GM13977 (cell line): ENCODE measurements around the gene CDKN2AIP.

ENCODE experiments used
- DNase-seq: peaks from one replicate; pipeline ENCODE4 v3.0.0; 2012; ENCODE audit warnings: low spot score
- in situ Hi-C: fragments of 300-500 bp; cut with MboI; formaldehyde crosslinking; loops from one replicate; pipeline ENCODE4 v1.12.0; 2022; ENCODE audit warnings: low sequenced_read_pairs, low pct_unique_long_range_greater_than_20kb, mixed read lengths, inconsistent platforms; ENCODE audit not compliant: unreplicated experiment
- TF ChIP-seq, protein P1 (sequence below): IDR thresholded peaks from 2 replicates; pipeline ENCODE4 v1.5.1; 2012; ENCODE audit warnings: mild to moderate bottlenecking, control low read depth; ENCODE audit not compliant: insufficient read depth; ENCODE audit errors: extremely low read depth, missing control alignments

Gene CDKN2AIP

DNA sequence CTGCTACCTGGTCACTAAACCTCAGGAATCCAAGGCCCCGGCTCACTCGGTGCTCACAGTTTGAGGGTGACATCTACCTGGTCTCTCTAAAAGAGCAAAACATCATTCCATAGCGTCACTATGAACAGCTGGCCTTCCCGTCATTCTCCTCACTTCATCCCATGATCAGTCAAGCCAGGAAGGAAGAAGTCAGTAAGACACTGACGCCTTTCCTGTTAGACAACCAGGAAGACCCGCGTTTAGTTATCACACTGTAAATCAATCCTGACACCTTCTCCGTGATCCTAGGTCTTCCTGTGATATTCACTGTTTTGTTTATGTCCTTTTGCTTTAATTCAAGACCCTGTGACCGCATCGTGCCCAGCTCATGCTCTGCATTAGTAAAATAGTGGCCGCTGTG lies 31.6 kb upstream of the CDKN2AIP start:
- TF ChIP-seq, protein P1, sequence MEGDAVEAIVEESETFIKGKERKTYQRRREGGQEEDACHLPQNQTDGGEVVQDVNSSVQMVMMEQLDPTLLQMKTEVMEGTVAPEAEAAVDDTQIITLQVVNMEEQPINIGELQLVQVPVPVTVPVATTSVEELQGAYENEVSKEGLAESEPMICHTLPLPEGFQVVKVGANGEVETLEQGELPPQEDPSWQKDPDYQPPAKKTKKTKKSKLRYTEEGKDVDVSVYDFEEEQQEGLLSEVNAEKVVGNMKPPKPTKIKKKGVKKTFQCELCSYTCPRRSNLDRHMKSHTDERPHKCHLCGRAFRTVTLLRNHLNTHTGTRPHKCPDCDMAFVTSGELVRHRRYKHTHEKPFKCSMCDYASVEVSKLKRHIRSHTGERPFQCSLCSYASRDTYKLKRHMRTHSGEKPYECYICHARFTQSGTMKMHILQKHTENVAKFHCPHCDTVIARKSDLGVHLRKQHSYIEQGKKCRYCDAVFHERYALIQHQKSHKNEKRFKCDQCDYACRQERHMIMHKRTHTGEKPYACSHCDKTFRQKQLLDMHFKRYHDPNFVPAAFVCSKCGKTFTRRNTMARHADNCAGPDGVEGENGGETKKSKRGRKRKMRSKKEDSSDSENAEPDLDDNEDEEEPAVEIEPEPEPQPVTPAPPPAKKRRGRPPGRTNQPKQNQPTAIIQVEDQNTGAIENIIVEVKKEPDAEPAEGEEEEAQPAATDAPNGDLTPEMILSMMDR = no peak
- in situ Hi-C loops = no loop called here
- DNase-seq = no peak

DNA sequence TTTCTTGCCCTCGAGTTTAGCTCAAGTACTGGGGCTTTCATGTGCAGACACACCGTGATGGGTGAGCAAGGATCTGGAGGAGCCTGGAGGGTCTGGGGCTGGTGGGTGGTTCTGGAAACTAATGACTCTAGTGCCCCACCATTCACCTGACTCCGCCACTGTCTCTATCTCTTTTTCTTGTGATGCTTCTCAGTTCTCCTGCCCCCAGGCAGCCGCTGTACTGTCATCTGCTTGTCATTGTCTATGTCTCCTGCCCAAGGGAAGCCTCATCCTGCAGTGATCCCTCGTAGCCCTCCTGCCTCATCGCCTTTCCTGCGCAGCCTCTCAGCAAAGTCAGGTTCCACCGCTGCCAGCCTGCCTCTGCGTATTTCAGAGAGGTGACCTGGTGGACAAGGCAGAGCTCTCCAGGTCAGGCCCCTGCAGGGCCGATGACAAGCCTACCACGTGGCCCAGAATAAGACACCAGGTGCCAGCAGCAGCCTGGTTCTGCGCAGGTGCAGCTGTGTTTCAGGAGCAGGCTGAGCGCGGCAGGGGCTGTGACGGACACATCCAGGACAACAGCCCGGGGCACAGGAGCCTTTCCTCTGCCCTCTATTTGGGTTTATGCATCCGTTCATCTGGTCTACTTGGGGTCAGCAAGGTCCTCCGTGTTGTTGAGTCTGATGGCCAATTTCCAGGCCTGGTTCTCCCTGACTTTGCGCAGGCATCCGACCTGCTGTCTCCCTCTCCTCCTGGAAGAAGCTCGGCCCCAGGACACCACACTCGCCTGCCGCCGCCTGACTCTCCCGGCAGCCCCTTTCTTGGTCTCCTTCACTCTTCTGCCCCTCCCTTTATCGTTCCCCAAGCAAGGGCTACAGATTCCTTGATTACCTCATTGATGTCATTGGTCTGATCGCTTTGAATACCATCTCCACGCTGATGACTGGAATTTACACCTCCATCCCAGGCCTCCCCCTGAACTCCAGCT lies 30.9 kb upstream of the CDKN2AIP start:
- in situ Hi-C loops = no loop called here
- TF ChIP-seq, protein P1 = no peak

DNA sequence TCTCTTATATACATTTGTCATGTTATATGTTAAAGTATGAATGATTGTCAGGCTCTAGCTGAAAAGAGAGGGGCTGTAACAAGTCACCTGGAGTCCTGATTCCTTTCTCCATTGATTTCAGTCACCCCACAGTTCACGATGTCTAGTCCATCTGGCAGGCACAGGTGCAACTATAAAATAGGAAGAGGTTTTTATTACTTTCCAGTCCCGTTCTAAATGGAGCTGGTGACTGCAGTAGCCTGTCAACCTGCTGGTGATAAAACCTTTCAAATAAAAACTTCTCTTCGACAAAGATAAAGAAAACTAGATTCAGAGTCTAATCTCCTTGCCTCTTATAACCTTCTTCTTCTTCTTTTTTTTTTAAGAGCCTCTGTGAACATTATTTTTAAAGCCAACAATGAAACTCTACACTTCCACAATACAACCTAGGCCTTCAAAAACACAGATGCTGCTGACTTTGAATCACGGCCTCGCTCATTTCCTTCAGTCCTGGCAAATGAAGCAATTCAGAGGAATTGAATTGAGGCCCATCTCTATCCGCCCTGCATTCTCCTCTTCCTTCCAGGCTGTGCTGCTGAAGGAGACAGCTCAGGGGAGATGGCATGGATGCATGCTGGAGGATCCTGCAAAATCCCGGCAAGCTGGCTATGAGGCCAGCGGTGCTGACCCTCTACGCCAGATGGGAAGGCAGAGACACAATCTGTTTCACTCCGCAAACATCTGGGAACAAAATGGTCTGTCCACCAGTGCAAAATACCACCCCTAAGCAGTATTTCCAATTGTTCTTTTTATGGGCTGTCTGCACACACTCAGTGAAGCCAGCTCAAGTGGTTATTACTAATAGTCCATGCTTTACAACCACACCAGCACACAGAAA lies 27.3 kb upstream of the CDKN2AIP start:
- in situ Hi-C loops = no loop called here
- TF ChIP-seq, protein P1 = no peak
- no peak for DNase-seq

More for the DNA sequence above, 30.9 kb upstream of the CDKN2AIP start:
- DNase-seq = no peak

DNA sequence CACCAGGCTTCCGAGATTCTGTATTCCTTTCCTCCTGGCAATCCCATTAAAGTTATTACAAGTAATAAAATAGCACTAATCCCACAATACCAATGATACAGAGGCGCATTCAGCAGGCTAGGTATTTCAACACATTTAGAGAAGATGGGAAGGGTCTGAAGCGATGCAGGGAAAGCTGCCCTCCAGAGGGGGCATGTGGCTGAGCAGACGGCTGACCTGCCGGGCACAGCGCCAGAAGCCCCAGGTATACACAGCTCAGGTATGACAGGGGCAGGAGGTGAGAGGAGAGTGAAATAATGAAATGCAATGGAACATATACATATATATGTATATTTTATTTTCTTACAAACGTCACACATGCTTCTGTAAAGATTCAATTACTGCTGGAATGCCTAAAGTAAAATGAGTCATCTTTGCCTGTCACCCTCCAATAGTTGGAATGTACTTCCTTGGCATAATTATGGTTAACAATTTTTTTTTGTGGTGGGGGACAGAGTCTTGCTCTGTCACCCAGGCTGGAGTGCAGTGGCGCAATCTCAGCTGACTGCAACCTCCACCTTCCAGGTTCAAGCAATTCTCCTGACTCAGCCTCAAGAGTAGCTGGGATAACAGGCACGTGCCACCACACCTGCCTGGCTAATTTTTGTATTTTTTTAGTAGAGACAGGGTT lies 21.3 kb upstream of the CDKN2AIP start:
- TF ChIP-seq, protein P1 = no peak
- in situ Hi-C loops = no loop called here
- DNase-seq = no peak

DNA sequence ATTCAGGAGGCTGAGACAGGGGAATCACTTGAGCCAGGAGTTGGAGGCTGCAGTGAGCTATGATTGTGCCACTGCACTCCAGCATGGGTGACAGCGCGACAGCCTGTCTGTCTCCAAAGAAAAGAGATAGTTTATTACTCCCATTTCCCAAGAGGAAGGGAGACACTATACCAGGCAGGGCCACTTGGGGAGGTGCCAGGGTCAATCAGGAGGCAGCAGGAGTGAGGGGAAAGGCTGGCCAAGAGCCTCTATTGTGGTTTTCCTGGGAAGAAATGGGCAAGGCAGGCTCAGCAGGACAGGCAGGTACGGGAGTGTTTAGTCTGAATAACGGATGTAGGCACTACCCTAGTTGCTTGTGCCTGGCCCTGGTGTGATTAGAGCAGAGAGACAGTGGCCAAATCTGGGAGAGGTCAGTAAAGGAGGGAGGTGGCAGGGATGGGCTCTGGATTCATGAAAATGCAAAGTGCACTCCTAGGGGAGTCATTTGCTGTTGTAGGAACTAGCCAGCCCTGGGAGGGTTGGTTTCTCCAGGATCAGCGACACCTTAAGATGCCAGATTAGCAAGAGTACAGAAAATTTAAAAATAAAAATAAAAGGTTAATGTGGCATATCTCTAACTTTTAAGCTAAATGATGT lies 20.2 kb upstream of the CDKN2AIP start:
- TF ChIP-seq, protein P1 = no peak
- in situ Hi-C loops = no loop called here
- DNase-seq = no peak
